ENCODE measurements around the gene RARRES1. TPM values are rescaled to one million over a fixed set of nuclear protein-coding genes. Genes with fewer than 3 reads are reported as not detected.

The RARRES1 gene
- total and polyA plus RNA-seq, 3 experiments from 2014 or later, result not detected

GRCh38 chr3:158659454-158660237 lies 72.6 kb downstream of the RARRES1 start:
- Mint-ChIP-seq H3K27ac (peak overlapping the region in 5 of 8 donors; percentile 10 to 50 (median 42)), H3K4me3 (no peak overlapping the region), H3K9me3 (no peaks in the 10 kb centered on the region), H3K27me3 (no peaks in the 10 kb centered on the region), H3K4me1 (peaks cover 2 to 23% (median 21%) of the 10 kb centered on the region in 3 donors), H3K36me3 (peaks cover 3 to 82% (median 23%) of the 10 kb centered on the region in 3 donors)
- POLR2A ChIA-PET, result interaction anchor here (0.6 to 1.0 kb wide), 2 partner anchors 16 to 118 kb away, joined by 3 to 4 read pairs; partner anchors contain the start of gene GFM1
- no peak overlapping the region for H3K27ac ChIP-seq (ENCODE audit: low read depth, low read length)
- H3K4me3 ChIP-seq (ENCODE audit: low read length), result no peak overlapping the region
- CTCF ChIA-PET, result interaction anchor here (1.0 to 3.5 kb wide), 10 partner anchors 11 to 150 kb away, joined by 3 to 28 read pairs (median 6); partner anchors contain the start of genes GFM1, LXN and MFSD1
- DNase-seq, result peak in 4 of 5 donors; percentile 15 to 54 (median 24)
- no peaks in the 10 kb centered on the region for H3K9me3 ChIP-seq (ENCODE audit: low read length)
- no peaks in the 10 kb centered on the region for H3K4me1 ChIP-seq (ENCODE audit: insufficient read depth, low read length)
- peaks cover 43% of the 10 kb centered on the region for H3K36me3 ChIP-seq (ENCODE audit: insufficient read depth, low read length)
- no peaks in the 10 kb centered on the region for H3K27me3 ChIP-seq (ENCODE audit: insufficient read depth, low read length, poor library complexity, severe bottlenecking)

DNA sequence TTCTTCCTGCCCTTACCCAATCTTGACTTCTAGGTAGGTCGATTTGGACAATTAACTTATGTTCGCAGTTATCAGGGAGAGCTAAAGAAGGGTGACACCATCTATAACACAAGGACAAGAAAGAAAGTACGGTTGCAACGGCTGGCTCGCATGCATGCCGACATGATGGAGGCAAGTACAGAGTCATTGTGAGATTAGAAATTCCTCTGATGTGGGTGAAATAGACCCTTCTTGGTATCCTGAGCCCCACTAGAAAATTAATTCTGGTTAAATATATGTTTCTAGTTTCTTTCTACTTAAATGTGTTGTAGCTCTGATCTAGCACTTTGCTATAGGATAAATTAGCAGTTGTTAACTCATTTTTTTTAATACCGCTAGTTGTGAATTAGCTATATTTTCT lies 73.4 kb downstream of the RARRES1 start:
- Histone ChIP-seq H3K4me1 (ENCODE audit: insufficient read depth, low read length) (no peaks in the 10 kb centered on the region), H3K36me3 (ENCODE audit: insufficient read depth, low read length) (peaks cover 38% of the 10 kb centered on the region), H3K4me3 (ENCODE audit: low read length) (no peak overlapping the region), H3K9me3 (ENCODE audit: low read length) (no peaks in the 10 kb centered on the region), H3K27ac (ENCODE audit: low read depth, low read length) (no peak overlapping the region), H3K27me3 (ENCODE audit: insufficient read depth, low read length, poor library complexity, severe bottlenecking) (no peaks in the 10 kb centered on the region)
- Mint-ChIP-seq H3K27ac (peak overlapping the region in 1 of 8 donors; percentile 68), H3K27me3 (no peaks in the 10 kb centered on the region), H3K9me3 (no peaks in the 10 kb centered on the region), H3K36me3 (peaks cover 3 to 82% (median 21%) of the 10 kb centered on the region in 3 donors), H3K4me3 (peak overlapping the region in 1 of 7 donors; percentile 66), H3K4me1 (peaks cover 2 to 22% (median 20%) of the 10 kb centered on the region in 3 donors)
- CTCF ChIA-PET, result interaction anchor here (1.0 to 3.5 kb wide), 7 partner anchors 12 to 143 kb away, joined by 3 to 28 read pairs (median 9); partner anchors contain the start of genes GFM1, LXN and MFSD1
- no peak for DNase-seq
- POLR2A ChIA-PET, result interaction anchor here (1.0 kb wide), 1 partner anchor 15 kb away, joined by 3 read pairs; the partner anchor contains the start of gene GFM1

GRCh38 chr3:158652463-158652862 lies 79.8 kb downstream of the RARRES1 start:
- Mint-ChIP-seq H3K4me3 (no peak overlapping the region), H3K9me3 (no peaks in the 10 kb centered on the region), H3K27ac (no peak overlapping the region), H3K36me3 (peaks cover 8 to 82% (median 29%) of the 10 kb centered on the region in 3 donors), H3K4me1 (peaks cover 15 to 33% (median 22%) of the 10 kb centered on the region in 3 donors), H3K27me3 (no peaks in the 10 kb centered on the region)
- H3K4me1 ChIP-seq (ENCODE audit: insufficient read depth, low read length), result no peaks in the 10 kb centered on the region
- no peak for DNase-seq
- no peak overlapping the region for H3K4me3 ChIP-seq (ENCODE audit: low read length)
- peaks cover 31% of the 10 kb centered on the region for H3K36me3 ChIP-seq (ENCODE audit: insufficient read depth, low read length)
- POLR2A ChIA-PET, result no interaction called here
- H3K27me3 ChIP-seq (ENCODE audit: insufficient read depth, low read length, poor library complexity, severe bottlenecking), result no peaks in the 10 kb centered on the region
- H3K9me3 ChIP-seq (ENCODE audit: low read length), result no peaks in the 10 kb centered on the region
- H3K27ac ChIP-seq (ENCODE audit: low read depth, low read length), result no peak overlapping the region
- CTCF ChIA-PET, result interaction anchor here (3.0 kb wide), 1 partner anchor 8 kb away, joined by 12 read pairs; the partner anchor contains the start of gene GFM1

- Histone ChIP-seq H3K36me3 (ENCODE audit: insufficient read depth, low read length) (peaks cover 31% of the 10 kb centered on the region), H3K4me3 (ENCODE audit: low read length) (no peak overlapping the region), H3K27me3 (ENCODE audit: insufficient read depth, low read length, poor library complexity, severe bottlenecking) (no peaks in the 10 kb centered on the region), H3K4me1 (ENCODE audit: insufficient read depth, low read length) (peaks cover 5% of the 10 kb centered on the region), H3K27ac (ENCODE audit: low read depth, low read length) (no peak overlapping the region), H3K9me3 (ENCODE audit: low read length) (no peaks in the 10 kb centered on the region)
- H3K9me3 Mint-ChIP-seq, result no peaks in the 10 kb centered on the region
- ChIA-PET CTCF (no interaction called here), POLR2A (no interaction called here)
- H3K4me1 Mint-ChIP-seq, result peaks cover 23 to 42% (median 33%) of the 10 kb centered on the region in 3 donors
- H3K27ac Mint-ChIP-seq, result no peak overlapping the region
- H3K36me3 Mint-ChIP-seq, result peaks cover 8 to 86% (median 25%) of the 10 kb centered on the region in 3 donors
- no peak overlapping the region for H3K4me3 Mint-ChIP-seq
- DNase-seq, result no peak
- no peaks in the 10 kb centered on the region for H3K27me3 Mint-ChIP-seq
Observed at GRCh38 chr3:158651192-158651591, 81.1 kb downstream of the RARRES1 start.

DNA sequence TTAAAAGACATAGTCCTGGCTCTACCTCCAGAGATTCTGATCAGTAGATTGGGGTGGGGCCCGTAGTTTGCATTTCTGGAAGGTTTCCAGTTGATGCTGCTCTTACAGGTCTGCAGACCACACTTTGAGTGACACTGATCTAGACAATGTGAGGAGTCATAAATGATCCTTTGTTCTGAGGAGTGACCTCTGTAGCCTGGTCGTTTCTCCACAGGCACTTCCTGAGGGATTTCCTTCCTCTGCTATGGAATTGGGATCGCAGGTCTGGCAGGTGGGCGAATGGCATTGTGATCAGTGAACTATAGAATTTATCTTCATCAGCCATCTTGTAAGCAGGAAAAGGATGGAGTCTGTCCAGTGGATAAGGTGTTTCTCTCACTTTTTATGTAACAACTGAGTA lies 82.5 kb downstream of the RARRES1 start:
- peaks cover 28% of the 10 kb centered on the region for H3K36me3 ChIP-seq (ENCODE audit: insufficient read depth, low read length)
- Mint-ChIP-seq H3K4me3 (no peak overlapping the region), H3K4me1 (peaks cover 34 to 55% (median 46%) of the 10 kb centered on the region in 3 donors), H3K27me3 (no peaks in the 10 kb centered on the region), H3K36me3 (peaks cover 5 to 80% (median 19%) of the 10 kb centered on the region in 3 donors), H3K27ac (peak overlapping the region in 3 of 8 donors; percentile 5 to 48 (median 38)), H3K9me3 (no peaks in the 10 kb centered on the region)
- H3K4me3 ChIP-seq (ENCODE audit: low read length), result no peak overlapping the region
- no peak overlapping the region for H3K27ac ChIP-seq (ENCODE audit: low read depth, low read length)
- no peak for DNase-seq
- ChIA-PET POLR2A (no interaction called here), CTCF (no interaction called here)
- H3K9me3 ChIP-seq (ENCODE audit: low read length), result no peaks in the 10 kb centered on the region
- H3K27me3 ChIP-seq (ENCODE audit: insufficient read depth, low read length, poor library complexity, severe bottlenecking), result no peaks in the 10 kb centered on the region
- H3K4me1 ChIP-seq (ENCODE audit: insufficient read depth, low read length), result peaks cover 14% of the 10 kb centered on the region

Other genes starting within 250 kb of the RARRES1 start
- 1 to 10 TPM; 3.8 to 4.0 TPM for gene MLF1, start 161.3 kb downstream of the RARRES1 start, total RNA-seq
- gene MLF1, start 161.3 kb downstream of the RARRES1 start, polyA plus RNA-seq, result 6.0 TPM
- gene GFM1, start 87.9 kb downstream of the RARRES1 start, total RNA-seq, result 10 to 100 TPM; 91.2 to 99.9 TPM
- gene GFM1, start 87.9 kb downstream of the RARRES1 start, polyA plus RNA-seq, result 31.7 TPM
- 1 to 10 TPM; 4.7 to 5.3 TPM for gene LXN, start 59.8 kb downstream of the RARRES1 start, total RNA-seq
- 10.7 TPM for gene LXN, start 59.8 kb downstream of the RARRES1 start, polyA plus RNA-seq
- gene MFSD1, start 69.6 kb upstream of the RARRES1 start, total RNA-seq, result 10 to 100 TPM; 25.3 to 26.4 TPM
- gene MFSD1, start 69.6 kb upstream of the RARRES1 start, polyA plus RNA-seq, result 53.0 TPM

Measured in CD8-positive, alpha-beta memory T cell (primary cell).